ENCODE measurements around the gene XRCC5. TPM values are rescaled to one million over a fixed set of nuclear protein-coding genes. Genes with fewer than 3 reads are reported as not detected.
A peak's percentile ranks its signal among the peaks of the same experiment; 100 is the strongest.

Gene XRCC5
- total RNA-seq, 2 donors from 2014 or later = 487 to 501 TPM

- Mint-ChIP-seq H3K9me3 (peaks cover 16 to 18% of the 10 kb centered on the region in 2 donors), H3K36me3 (peaks cover 16 to 34% of the 10 kb centered on the region in 2 donors), H3K27ac (peak overlapping the region in 1 of 2 donors; percentile 55)
- DNase-seq (ENCODE audit: low spot score in 2 of 2) (no peak), ATAC-seq (no peak)
These were observed 127.3 kb downstream of the XRCC5 start for GRCh38 chr2:216236486-216236885.

GRCh38 chr2:216242365-216242764 lies 133.2 kb downstream of the XRCC5 start:
- ATAC-seq (no peak), DNase-seq (ENCODE audit: low spot score in 2 of 2) (no peak)
- no peaks in the 10 kb centered on the region for H3K36me3 Mint-ChIP-seq

GRCh38 chr2:216243026-216243425 lies 133.9 kb downstream of the XRCC5 start:
- DNase-seq (ENCODE audit: low spot score in 2 of 2) (no peak), ATAC-seq (no peak)
- H3K36me3 Mint-ChIP-seq = no peaks in the 10 kb centered on the region
- H3K9me3 Mint-ChIP-seq = peaks cover 0 to 14% of the 10 kb centered on the region in 2 donors
- no peak overlapping the region for H3K27ac Mint-ChIP-seq

More at GRCh38 chr2:216242365-216242764, 133.2 kb downstream of the XRCC5 start:
- Mint-ChIP-seq H3K9me3 (peaks cover 0 to 14% of the 10 kb centered on the region in 2 donors), H3K27ac (no peak overlapping the region)

- Mint-ChIP-seq H3K36me3 (no peaks in the 10 kb centered on the region), H3K9me3 (peaks cover 4 to 19% of the 10 kb centered on the region in 2 donors), H3K27ac (peak overlapping the region in 1 of 2 donors; percentile 41)
- DNase-seq (ENCODE audit: low spot score in 2 of 2) = no peak
- ATAC-seq = no peak
These were observed 136.3 kb downstream of the XRCC5 start for GRCh38 chr2:216245391-216245975.

- DNase-seq (ENCODE audit: low spot score in 2 of 2) (no peak), ATAC-seq (no peak)
- H3K36me3 Mint-ChIP-seq = no peaks in the 10 kb centered on the region
- no peak overlapping the region for H3K27ac Mint-ChIP-seq
- peaks cover 4 to 19% of the 10 kb centered on the region in 2 donors for H3K9me3 Mint-ChIP-seq
These were observed 137.6 kb downstream of the XRCC5 start for GRCh38 chr2:216246766-216247165.

Other genes with a start within 250 kb of the XRCC5 start
- 1 to 10 TPM; 4.9 to 7.3 TPM for gene MREG, start 95.8 kb upstream of the XRCC5 start, total RNA-seq
- 10 to 100 TPM; 25.4 to 34.0 TPM for gene PECR, start 27.5 kb upstream of the XRCC5 start, total RNA-seq
- gene TMEM169, start 27.4 kb upstream of the XRCC5 start, total RNA-seq = 1 to 10 TPM; 1.7 to 1.8 TPM

All from activated naive CD4-positive, alpha-beta T cell treated with anti-CD3 and anti-CD28 coated beads, Interleukin-2, amount 50 U/mL, for 72 hours (primary cell).